GM21526 (cell line): ENCODE data around the gene DOCK10.

ENCODE experiments used
- ATAC-seq: cut with Tn5 transposase; IDR thresholded peaks from one replicate; pipeline ENCODE4 v1.9.1; 2021; ENCODE audit warnings: moderate library complexity; ENCODE audit not compliant: unreplicated experiment, low FRiP score

The DOCK10 gene

GRCh38 chr2:225017098-225017685 is 25.1 kb downstream of the DOCK10 start:
- ATAC-seq: no peak

- ATAC-seq: no peak
Measured at GRCh38 chr2:225013425-225014365, 28.6 kb downstream of the DOCK10 start.

- no peak for ATAC-seq
Measured at GRCh38 chr2:225011585-225011984, 30.7 kb downstream of the DOCK10 start.

- ATAC-seq: no peak
Measured at GRCh38 chr2:225010804-225011203, 31.5 kb downstream of the DOCK10 start.

- ATAC-seq: no peak
Measured at GRCh38 chr2:225009768-225010167, 32.5 kb downstream of the DOCK10 start.

GRCh38 chr2:225008935-225009334 is 33.3 kb downstream of the DOCK10 start:
- peak; percentile 43 for ATAC-seq

- peak; percentile 64 for ATAC-seq
Measured at GRCh38 chr2:225008179-225008856, 34.0 kb downstream of the DOCK10 start.

GRCh38 chr2:225006730-225007129 is 35.5 kb downstream of the DOCK10 start:
- ATAC-seq: no peak

GRCh38 chr2:225004597-225004996 is 37.7 kb downstream of the DOCK10 start:
- ATAC-seq: no peak

- peak; percentile 89 for ATAC-seq
Measured at GRCh38 chr2:225002656-225003045, 39.6 kb downstream of the DOCK10 start.

GRCh38 chr2:225002039-225002655 is 40.1 kb downstream of the DOCK10 start:
- peak; percentile 84 for ATAC-seq

- ATAC-seq: no peak
Measured at GRCh38 chr2:224999754-225000153, 42.5 kb downstream of the DOCK10 start.

GRCh38 chr2:224999321-224999720 is 42.9 kb downstream of the DOCK10 start:
- ATAC-seq: no peak

GRCh38 chr2:224997802-224998201 is 44.5 kb downstream of the DOCK10 start:
- no peak for ATAC-seq

- no peak for ATAC-seq
Measured at GRCh38 chr2:224995419-224995818, 46.8 kb downstream of the DOCK10 start.

GRCh38 chr2:224994242-224994823 is 47.9 kb downstream of the DOCK10 start:
- no peak for ATAC-seq

- no peak for ATAC-seq
Measured at GRCh38 chr2:224990710-224991109, 51.6 kb downstream of the DOCK10 start.

- ATAC-seq: no peak
Measured at GRCh38 chr2:224987733-224988132, 54.5 kb downstream of the DOCK10 start.

GRCh38 chr2:224986477-224986876 is 55.8 kb downstream of the DOCK10 start:
- ATAC-seq: no peak

GRCh38 chr2:224984637-224985036 is 57.6 kb downstream of the DOCK10 start:
- ATAC-seq: no peak
